ENCODE results near the gene HES6.

Gene HES6

DNA sequence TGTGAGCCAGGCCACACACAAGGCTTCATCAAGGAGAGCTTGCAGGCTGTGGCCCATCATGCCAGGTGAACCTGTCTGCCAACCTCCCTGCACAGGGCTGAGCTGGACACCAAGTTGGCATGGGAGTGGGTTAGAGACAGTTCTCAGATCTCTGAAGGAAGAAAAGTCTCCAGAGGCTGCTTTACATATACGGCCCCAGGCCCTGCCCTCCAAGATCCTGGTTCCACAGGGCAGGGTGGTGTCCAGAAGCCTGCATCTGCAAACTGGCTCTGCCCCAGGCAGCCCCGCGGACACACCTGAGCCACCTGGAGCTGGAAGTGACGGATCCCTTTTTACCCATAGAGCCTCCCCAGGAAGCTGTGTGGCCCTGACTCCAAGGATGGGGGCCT is 24.2 kb upstream of the HES6 start:
- Histone ChIP-seq H3K9ac (ENCODE audit: low read length) (no peak overlapping the region), H3K4me3 (ENCODE audit: insufficient read depth, low read length, poor library complexity, severe bottlenecking) (no peak overlapping the region), H3K9me2 (replicated peaks; ENCODE audit: insufficient read depth, low read length) (no peaks in the 10 kb centered on the region), H3K36me3 (ENCODE audit: low read length) (0 out of 2 replicates have a peak, but pooled peaks cover 4% of the 10 kb centered on the region), H3K27ac (ENCODE audit: low read depth, low read length) (no peak overlapping the region), H2AFZ (ENCODE audit: low read depth, low read length, severe bottlenecking) (no peak overlapping the region), H3K79me2 (ENCODE audit: insufficient read depth, low read length) (no peaks in the 10 kb centered on the region), H3K9me3 (ENCODE audit: insufficient read depth, low read length) (no peaks in the 10 kb centered on the region), H3F3A (ENCODE audit: insufficient read depth) (no peaks in the 10 kb centered on the region), H3K27me3 (ENCODE audit: low read length) (no peaks in the 10 kb centered on the region), H3K4me2 (ENCODE audit: low read depth, low read length, poor library complexity, severe bottlenecking) (no peak overlapping the region), H4K20me1 (ENCODE audit: low read depth, low read length) (no peaks in the 10 kb centered on the region)
- TF ChIP-seq, protein P1, sequence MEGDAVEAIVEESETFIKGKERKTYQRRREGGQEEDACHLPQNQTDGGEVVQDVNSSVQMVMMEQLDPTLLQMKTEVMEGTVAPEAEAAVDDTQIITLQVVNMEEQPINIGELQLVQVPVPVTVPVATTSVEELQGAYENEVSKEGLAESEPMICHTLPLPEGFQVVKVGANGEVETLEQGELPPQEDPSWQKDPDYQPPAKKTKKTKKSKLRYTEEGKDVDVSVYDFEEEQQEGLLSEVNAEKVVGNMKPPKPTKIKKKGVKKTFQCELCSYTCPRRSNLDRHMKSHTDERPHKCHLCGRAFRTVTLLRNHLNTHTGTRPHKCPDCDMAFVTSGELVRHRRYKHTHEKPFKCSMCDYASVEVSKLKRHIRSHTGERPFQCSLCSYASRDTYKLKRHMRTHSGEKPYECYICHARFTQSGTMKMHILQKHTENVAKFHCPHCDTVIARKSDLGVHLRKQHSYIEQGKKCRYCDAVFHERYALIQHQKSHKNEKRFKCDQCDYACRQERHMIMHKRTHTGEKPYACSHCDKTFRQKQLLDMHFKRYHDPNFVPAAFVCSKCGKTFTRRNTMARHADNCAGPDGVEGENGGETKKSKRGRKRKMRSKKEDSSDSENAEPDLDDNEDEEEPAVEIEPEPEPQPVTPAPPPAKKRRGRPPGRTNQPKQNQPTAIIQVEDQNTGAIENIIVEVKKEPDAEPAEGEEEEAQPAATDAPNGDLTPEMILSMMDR (IDR thresholded peaks at IDR 0.05; ENCODE audit: insufficient read depth, low read length, poor library complexity, severe bottlenecking): no peak
- TF ChIP-seq EZH2phosphoT487 (conservative IDR thresholded peaks at IDR 0.05; ENCODE audit: low read length): no peak

DNA sequence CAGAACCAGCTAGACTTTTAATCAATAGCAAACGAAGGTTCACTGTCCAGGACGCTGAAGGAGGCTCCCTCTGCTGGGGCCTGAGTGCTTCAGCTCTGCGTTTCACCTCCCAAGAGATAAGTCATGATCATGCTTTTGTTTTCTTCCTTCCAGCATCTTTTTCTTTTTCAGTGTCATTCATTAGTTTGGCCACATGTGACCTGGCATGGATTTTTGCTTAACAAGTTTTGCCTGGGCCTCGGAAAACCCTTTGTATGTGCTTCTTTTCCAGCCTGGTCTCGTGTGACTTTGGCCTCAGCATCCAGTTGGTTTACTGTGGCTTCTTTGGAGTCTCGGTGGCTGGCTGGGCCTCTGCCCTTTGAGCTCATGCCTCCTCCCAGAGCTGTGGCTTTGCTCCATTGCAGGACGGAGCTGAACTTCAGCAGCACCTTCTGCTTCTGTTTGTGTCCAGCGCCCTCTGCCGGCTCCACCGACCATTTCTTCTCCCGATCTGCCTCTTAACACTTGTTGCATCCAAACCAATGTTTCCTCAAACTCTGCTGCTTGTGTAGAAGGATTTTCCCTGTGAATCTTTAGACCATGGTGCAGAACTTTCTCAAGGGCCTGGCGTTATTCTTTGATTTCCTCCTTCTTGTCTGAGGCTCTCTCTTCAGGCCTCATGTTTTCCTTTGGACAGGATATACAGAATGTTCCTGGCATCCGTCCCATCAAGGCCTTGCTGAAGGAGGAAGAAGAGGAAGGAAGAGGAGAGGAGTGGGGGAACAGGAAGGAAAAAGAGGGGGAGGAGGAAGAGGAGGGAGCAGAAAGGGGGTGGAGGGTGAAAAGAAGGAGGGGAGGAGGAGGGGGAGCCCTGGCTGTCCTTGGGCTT is 23.6 kb upstream of the HES6 start:
- H4K20me1 ChIP-seq (ENCODE audit: low read depth, low read length): no peaks in the 10 kb centered on the region
- H3K27me3 ChIP-seq (ENCODE audit: low read length): no peaks in the 10 kb centered on the region
- no peak for TF ChIP-seq EZH2phosphoT487 (conservative IDR thresholded peaks at IDR 0.05; ENCODE audit: low read length)
- TF ChIP-seq, protein P1 (IDR thresholded peaks at IDR 0.05; ENCODE audit: insufficient read depth, low read length, poor library complexity, severe bottlenecking): peak; percentile 88
- no peak overlapping the region for H3K27ac ChIP-seq (ENCODE audit: low read depth, low read length)
- no peaks in the 10 kb centered on the region for H3K9me2 ChIP-seq (replicated peaks; ENCODE audit: insufficient read depth, low read length)
- H3K79me2 ChIP-seq (ENCODE audit: insufficient read depth, low read length): no peaks in the 10 kb centered on the region
- no peaks in the 10 kb centered on the region for H3K9me3 ChIP-seq (ENCODE audit: insufficient read depth, low read length)
- no peak overlapping the region for H3K4me3 ChIP-seq (ENCODE audit: insufficient read depth, low read length, poor library complexity, severe bottlenecking)
- H3F3A ChIP-seq (ENCODE audit: insufficient read depth): no peaks in the 10 kb centered on the region
- H3K36me3 ChIP-seq (ENCODE audit: low read length): 0 out of 2 replicates have a peak, but pooled peaks cover 4% of the 10 kb centered on the region
- H3K9ac ChIP-seq (ENCODE audit: low read length): no peak overlapping the region
- H2AFZ ChIP-seq (ENCODE audit: low read depth, low read length, severe bottlenecking): no peak overlapping the region
- H3K4me2 ChIP-seq (ENCODE audit: low read depth, low read length, poor library complexity, severe bottlenecking): no peak overlapping the region

DNA sequence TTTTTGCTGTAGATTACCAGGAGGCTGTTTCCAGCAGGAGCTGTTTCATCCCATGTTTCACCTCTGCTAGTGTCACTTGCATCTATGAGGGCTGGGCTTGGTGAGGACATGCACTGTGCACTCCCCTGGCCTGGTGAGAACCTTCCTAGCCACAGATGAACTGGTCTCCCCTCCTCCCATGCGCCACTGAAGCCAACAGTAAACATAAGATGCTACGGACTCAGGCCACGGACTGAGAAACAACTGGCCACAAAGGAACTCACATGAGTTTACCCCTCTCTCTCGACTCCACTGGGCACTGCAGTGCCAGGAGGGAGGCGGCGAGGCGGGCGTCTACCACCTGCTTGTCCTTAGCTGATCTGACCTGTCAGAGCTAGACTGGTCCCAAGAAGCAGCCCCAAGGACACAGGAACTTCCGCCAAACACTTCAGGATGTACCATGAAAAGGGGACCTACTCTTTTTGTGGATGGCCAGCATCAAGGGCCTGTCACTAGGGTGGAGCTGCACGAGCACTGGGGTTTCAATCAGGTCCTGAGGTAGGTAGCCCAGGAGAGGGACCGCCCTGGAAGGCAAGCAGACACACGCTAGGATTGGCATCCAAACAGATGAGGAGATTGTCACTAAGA is 22.8 kb upstream of the HES6 start:
- Histone ChIP-seq H3K9ac (ENCODE audit: low read length) (no peak overlapping the region), H4K20me1 (ENCODE audit: low read depth, low read length) (no peaks in the 10 kb centered on the region)

More for the DNA sequence above, 22.8 kb upstream of the HES6 start:
- H3K27me3 ChIP-seq (ENCODE audit: low read length): no peaks in the 10 kb centered on the region
- no peak overlapping the region for H3K27ac ChIP-seq (ENCODE audit: low read depth, low read length)
- H2AFZ ChIP-seq (ENCODE audit: low read depth, low read length, severe bottlenecking): no peak overlapping the region
- H3K36me3 ChIP-seq (ENCODE audit: low read length): 0 out of 2 replicates have a peak, but pooled peaks cover 4% of the 10 kb centered on the region
- H3F3A ChIP-seq (ENCODE audit: insufficient read depth): no peaks in the 10 kb centered on the region
- H3K79me2 ChIP-seq (ENCODE audit: insufficient read depth, low read length): no peaks in the 10 kb centered on the region
- no peaks in the 10 kb centered on the region for H3K9me3 ChIP-seq (ENCODE audit: insufficient read depth, low read length)
- TF ChIP-seq, protein P1 (IDR thresholded peaks at IDR 0.05; ENCODE audit: insufficient read depth, low read length, poor library complexity, severe bottlenecking): no peak
- no peak for TF ChIP-seq EZH2phosphoT487 (conservative IDR thresholded peaks at IDR 0.05; ENCODE audit: low read length)
- H3K4me2 ChIP-seq (ENCODE audit: low read depth, low read length, poor library complexity, severe bottlenecking): no peak overlapping the region
- no peaks in the 10 kb centered on the region for H3K9me2 ChIP-seq (replicated peaks; ENCODE audit: insufficient read depth, low read length)
- no peak overlapping the region for H3K4me3 ChIP-seq (ENCODE audit: insufficient read depth, low read length, poor library complexity, severe bottlenecking)
